PC-9 (cell line): ENCODE measurements around the gene HLCS.

Experiments used
- CTCF ChIP-seq: fragments of 200-600 bp; sonication (generic); conservative IDR thresholded peaks from 2 replicates; pipeline ENCODE4 v1.6.1; 2017; ENCODE audit warnings: mixed run types, antibody characterized with exemption, mild to moderate bottlenecking, moderate library complexity
- EZH2 ChIP-seq: fragments of 200-600 bp; sonication (generic); IDR thresholded peaks from 2 replicates; pipeline ENCODE4 v1.8.0; 2017; ENCODE audit warnings: antibody characterized with exemption, low read depth

GRCh38 chr21:36841866-36842265 lies 124.6 kb downstream of the HLCS start:
- TF ChIP-seq CTCF (no peak), EZH2 (no peak)
